ENCODE data around the gene KIAA0513. TPM values are rescaled to one million over a fixed set of nuclear protein-coding genes. Genes with fewer than 3 reads are reported as not detected.

KIAA0513 gene
- total RNA-seq, 2 experiments from 2014 or later: 9.0 to 10.9 TPM

- Mint-ChIP-seq H3K27ac (no peak overlapping the region), H3K27me3 (peaks cover 33% of the 10 kb centered on the region), H3K4me3 (no peak overlapping the region), H3K4me1 (ENCODE audit: low read depth) (no peaks in the 10 kb centered on the region), H3K36me3 (ENCODE audit: low read depth) (no peaks in the 10 kb centered on the region), H3K9me3 (no peaks in the 10 kb centered on the region)
- peaks cover 23% of the 10 kb centered on the region for H3K4me1 ChIP-seq (ENCODE audit: insufficient read depth, low read length)
- H3K36me3 ChIP-seq (ENCODE audit: insufficient read depth, low read length): no peaks in the 10 kb centered on the region
- peaks cover 0 to 12% of the 10 kb centered on the region in 2 experiments for H3K9me3 ChIP-seq (ENCODE audit: control insufficient read depth in 1 of 2, insufficient read depth in 1 of 2, low read length in 2 of 2)
- no peak for DNase-seq
- H3K27ac ChIP-seq (ENCODE audit: low read depth in 1 of 2, low read length in 2 of 2): no peak overlapping the region
- H3K4me3 ChIP-seq (ENCODE audit: low read length): no peak overlapping the region
- CTCF ChIA-PET: no interaction called here
- H3K27me3 ChIP-seq (ENCODE audit: control insufficient read depth in 1 of 2, insufficient read depth in 2 of 2, low read length in 2 of 2): peaks cover 22 to 33% of the 10 kb centered on the region in 2 experiments
- TF ChIP-seq CTCF (IDR thresholded peaks at IDR 0.05): no peak
- no peak for ATAC-seq (ENCODE audit: poor library complexity)
- POLR2A ChIA-PET: no interaction called here
- intact Hi-C loops (cut with DNase I, micrococcal nuclease): no loop called here
Observed at GRCh38 chr16:85138073-85138824, 110.7 kb downstream of the KIAA0513 start.

- POLR2A ChIA-PET: no interaction called here
- CTCF ChIA-PET: no interaction called here
- intact Hi-C loops (cut with DNase I, micrococcal nuclease): no loop called here
- H3K4me3 Mint-ChIP-seq: no peak overlapping the region
- no peaks in the 10 kb centered on the region for H3K36me3 Mint-ChIP-seq (ENCODE audit: low read depth)
- no peak for TF ChIP-seq CTCF (IDR thresholded peaks at IDR 0.05)
- ATAC-seq (ENCODE audit: poor library complexity) (no peak), DNase-seq (no peak)
- H3K4me1 Mint-ChIP-seq (ENCODE audit: low read depth): no peaks in the 10 kb centered on the region
- H3K36me3 ChIP-seq (ENCODE audit: insufficient read depth, low read length): no peaks in the 10 kb centered on the region
- no peak overlapping the region for H3K4me3 ChIP-seq (ENCODE audit: low read length)
- H3K27me3 Mint-ChIP-seq: peaks cover 33% of the 10 kb centered on the region
- peaks cover 23% of the 10 kb centered on the region for H3K4me1 ChIP-seq (ENCODE audit: insufficient read depth, low read length)
- H3K27ac ChIP-seq (ENCODE audit: low read depth in 1 of 2, low read length in 2 of 2): no peak overlapping the region
- peaks cover 0 to 12% of the 10 kb centered on the region in 2 experiments for H3K9me3 ChIP-seq (ENCODE audit: control insufficient read depth in 1 of 2, insufficient read depth in 1 of 2, low read length in 2 of 2)
- no peaks in the 10 kb centered on the region for H3K9me3 Mint-ChIP-seq
- H3K27ac Mint-ChIP-seq: no peak overlapping the region
- H3K27me3 ChIP-seq (ENCODE audit: control insufficient read depth in 1 of 2, insufficient read depth in 2 of 2, low read length in 2 of 2): peaks cover 22 to 33% of the 10 kb centered on the region in 2 experiments
Observed at GRCh38 chr16:85138825-85139627, 111.4 kb downstream of the KIAA0513 start.

GRCh38 chr16:85139881-85140339, 112.3 kb downstream of the KIAA0513 start:
- ChIA-PET CTCF (interaction anchor here (0.5 kb wide), 1 partner anchor 9 kb away, joined by 3 read pairs; no protein-coding TSS in a partner anchor), POLR2A (no interaction called here)
- ATAC-seq (ENCODE audit: poor library complexity): no peak
- H3K36me3 Mint-ChIP-seq (ENCODE audit: low read depth): no peaks in the 10 kb centered on the region
- no peak overlapping the region for H3K4me3 Mint-ChIP-seq
- no peaks in the 10 kb centered on the region for H3K9me3 Mint-ChIP-seq
- no peak for TF ChIP-seq CTCF (IDR thresholded peaks at IDR 0.05)
- Histone ChIP-seq H3K4me3 (ENCODE audit: low read length) (no peak overlapping the region), H3K27me3 (ENCODE audit: control insufficient read depth in 1 of 2, insufficient read depth in 2 of 2, low read length in 2 of 2) (peaks cover 22 to 33% of the 10 kb centered on the region in 2 experiments), H3K36me3 (ENCODE audit: insufficient read depth, low read length) (no peaks in the 10 kb centered on the region), H3K4me1 (ENCODE audit: insufficient read depth, low read length) (peaks cover 16% of the 10 kb centered on the region), H3K9me3 (ENCODE audit: control insufficient read depth in 1 of 2, insufficient read depth in 1 of 2, low read length in 2 of 2) (peaks cover 0 to 12% of the 10 kb centered on the region in 2 experiments), H3K27ac (ENCODE audit: low read depth in 1 of 2, low read length in 2 of 2) (no peak overlapping the region)
- H3K27ac Mint-ChIP-seq: no peak overlapping the region
- no peak for DNase-seq
- H3K27me3 Mint-ChIP-seq: peaks cover 33% of the 10 kb centered on the region
- H3K4me1 Mint-ChIP-seq (ENCODE audit: low read depth): no peaks in the 10 kb centered on the region
- intact Hi-C loops (cut with DNase I, micrococcal nuclease): no loop called here

Measured in CD4-positive, alpha-beta T cell (primary cell).